ENCODE data around the gene ENG.

GRCh38 chr9:127897193-127897692 is 42.8 kb upstream of the ENG start:
- TF ChIP-seq CTCF (IDR thresholded peaks at IDR 0.05) (no peak), RCOR1 (IDR thresholded peaks at IDR 0.05; ENCODE audit: low read length) (no peak), JUND (IDR thresholded peaks at IDR 0.05) (no peak), POLR2AphosphoS5 (IDR thresholded peaks at IDR 0.05; ENCODE audit: low read depth, low read length) (no peak), ZBTB33 (IDR thresholded peaks at IDR 0.05; ENCODE audit: borderline replicate concordance, low read depth) (no peak), USF2 (IDR thresholded peaks at IDR 0.05; ENCODE audit: borderline replicate concordance, low read depth, low read length) (no peak), GATA2 (CRISPR knock-in tag; IDR thresholded peaks at IDR 0.05) (no peak), EZH2phosphoT487 (IDR thresholded peaks at IDR 0.05; ENCODE audit: borderline replicate concordance, low read depth) (no peak)

All from SK-N-SH (cell line).